ENCODE results near the gene NPHS2.

The NPHS2 gene

GRCh38 chr1:179575497-179576314 is at the start of gene NPHS2:
NPHS2 (minus strand) TSS chr1:179575948; CDS start chr1:179575864, 84 bp downstream.
- DNase-seq: no peak

GRCh38 chr1:179612361-179612760 is 36.6 kb upstream of the NPHS2 start:
- no peak for DNase-seq

GRCh38 chr1:179601093-179601492 is 25.3 kb upstream of the NPHS2 start:
- DNase-seq: no peak

GRCh38 chr1:179599623-179600249 is 24.0 kb upstream of the NPHS2 start:
- peak; percentile 20 for DNase-seq

GRCh38 chr1:179598631-179599030 is 22.9 kb upstream of the NPHS2 start:
- DNase-seq: no peak

- DNase-seq: no peak
Observed at GRCh38 chr1:179591592-179592580, 16.1 kb upstream of the NPHS2 start, which contains the start of gene TDRD5. TDRD5 (plus strand) TSS chr1:179591832; CDS start chr1:179592616, 784 bp downstream.

- no peak for DNase-seq
Observed at GRCh38 chr1:179591253-179591591, 15.5 kb upstream of the NPHS2 start.

- no peak for DNase-seq
Observed at GRCh38 chr1:179590671-179591070, 14.9 kb upstream of the NPHS2 start.

- DNase-seq: no peak
Observed at GRCh38 chr1:179589509-179589908, 13.8 kb upstream of the NPHS2 start.

GRCh38 chr1:179588425-179589024 is 12.8 kb upstream of the NPHS2 start:
- DNase-seq: no peak

- no peak for DNase-seq
Observed at GRCh38 chr1:179587336-179587735, 11.6 kb upstream of the NPHS2 start.

- peak; percentile 19 for DNase-seq
Observed at GRCh38 chr1:179586107-179586823, 10.5 kb upstream of the NPHS2 start.

- DNase-seq: no peak
Observed at GRCh38 chr1:179583771-179584320, 8.1 kb upstream of the NPHS2 start.

- no peak for DNase-seq
Observed at GRCh38 chr1:179576509-179576908, 761 bp upstream of the NPHS2 start.

GRCh38 chr1:179558078-179558477 is 17.7 kb downstream of the NPHS2 start:
- DNase-seq: no peak

- DNase-seq: no peak
Observed at GRCh38 chr1:179554427-179554826, 21.3 kb downstream of the NPHS2 start.

GRCh38 chr1:179550746-179551682 is 24.7 kb downstream of the NPHS2 start:
- DNase-seq: no peak

GRCh38 chr1:179549368-179549700 is 26.4 kb downstream of the NPHS2 start:
- no peak for DNase-seq

GRCh38 chr1:179548666-179549367 is 26.9 kb downstream of the NPHS2 start:
- no peak for DNase-seq

GRCh38 chr1:179547021-179547535 is 28.7 kb downstream of the NPHS2 start:
- DNase-seq: no peak
